ENCODE results near the gene PIGU. TPM values are rescaled to one million over a fixed set of nuclear protein-coding genes. Genes with fewer than 3 reads are reported as not detected.

PIGU gene
- total RNA-seq, 1 experiment from 2014 or later: 32.1 TPM

DNA sequence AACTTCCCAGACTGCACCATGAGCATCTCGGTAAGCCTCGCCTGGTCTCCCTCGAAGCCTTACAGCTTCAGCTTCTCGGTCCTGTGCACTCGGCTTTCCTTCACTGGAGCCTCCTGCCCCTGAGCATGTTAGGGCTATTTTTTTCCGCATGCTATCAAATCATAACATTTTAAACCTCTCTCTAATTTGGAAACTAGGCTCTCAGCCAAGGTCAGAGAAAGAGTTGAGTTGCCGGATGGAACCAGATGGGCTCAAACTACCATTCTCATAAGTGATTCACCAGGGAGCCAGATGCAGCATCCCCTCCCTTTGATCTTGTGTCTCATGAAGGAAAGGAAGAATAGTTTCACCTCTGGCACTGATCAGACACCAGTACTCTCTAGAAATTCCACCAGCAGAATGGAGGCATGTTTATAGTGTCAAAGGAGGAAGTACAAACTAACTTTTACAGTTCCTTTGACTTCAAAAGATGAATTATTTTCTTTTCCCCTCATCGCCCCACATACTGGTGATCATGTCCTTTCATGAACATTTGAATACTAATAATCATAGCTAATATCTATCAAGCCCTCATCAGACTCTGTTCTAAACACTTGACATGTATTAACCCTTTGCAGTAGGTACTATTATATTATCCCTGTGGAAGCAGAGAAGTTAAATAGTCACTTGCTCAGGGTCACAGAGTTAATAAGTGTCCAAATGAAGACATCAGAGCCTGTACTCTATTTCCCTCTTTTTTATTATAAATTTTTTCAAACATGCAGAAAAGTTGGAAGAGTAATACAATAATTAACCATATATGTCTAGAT lies 71.7 kb downstream of the PIGU start:
- DNase-seq (ENCODE audit: low read depth, low spot score): no peak
- in situ Hi-C loops (cut with HindIII; ENCODE audit: low pct_unique_long_range_greater_than_20kb, low sequenced_read_pairs): no loop called here

GRCh38 chr20:34600892-34601653 lies 75.8 kb downstream of the PIGU start:
- DNase-seq (ENCODE audit: low read depth, low spot score): no peak
- in situ Hi-C loops (cut with HindIII; ENCODE audit: low pct_unique_long_range_greater_than_20kb, low sequenced_read_pairs): no loop called here

DNA sequence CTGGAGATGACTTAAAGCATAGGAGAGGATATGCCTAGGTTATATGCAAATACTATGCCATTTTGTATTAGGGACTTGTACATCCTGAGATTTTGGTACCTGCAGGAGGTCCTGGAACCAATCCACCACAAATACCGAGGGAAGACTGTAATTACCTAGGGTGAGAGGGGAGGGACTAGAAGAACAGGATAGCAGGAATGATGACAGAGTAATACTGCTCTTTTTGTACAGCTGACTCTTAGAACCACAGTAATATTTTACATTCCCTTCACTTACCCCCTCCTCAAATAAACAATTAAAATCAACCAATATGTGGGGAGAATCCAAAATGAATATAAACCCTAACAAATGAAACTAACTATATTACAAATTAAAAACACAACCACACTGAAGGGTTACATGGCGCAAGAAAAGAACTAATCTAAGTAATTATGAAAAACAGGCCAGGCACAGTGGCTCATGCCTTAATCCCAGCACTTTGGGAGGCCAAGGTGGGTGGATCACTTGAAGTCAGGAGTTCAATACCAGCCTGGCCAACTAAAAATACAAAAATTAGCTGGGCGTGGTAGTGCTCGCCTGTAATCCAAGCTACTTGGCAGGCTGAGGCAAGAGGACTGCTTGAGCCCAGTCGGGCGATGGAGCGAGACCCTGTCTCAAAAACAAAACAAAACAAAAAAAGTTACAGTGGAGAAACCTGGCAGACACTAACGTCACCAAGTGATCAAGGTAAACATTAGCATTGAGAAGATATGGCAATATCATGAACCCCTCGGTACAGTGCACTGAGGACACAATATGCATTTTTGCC lies 81.3 kb downstream of the PIGU start:
- DNase-seq (ENCODE audit: low read depth, low spot score): no peak
- in situ Hi-C loops (cut with HindIII; ENCODE audit: low pct_unique_long_range_greater_than_20kb, low sequenced_read_pairs): no loop called here

DNA sequence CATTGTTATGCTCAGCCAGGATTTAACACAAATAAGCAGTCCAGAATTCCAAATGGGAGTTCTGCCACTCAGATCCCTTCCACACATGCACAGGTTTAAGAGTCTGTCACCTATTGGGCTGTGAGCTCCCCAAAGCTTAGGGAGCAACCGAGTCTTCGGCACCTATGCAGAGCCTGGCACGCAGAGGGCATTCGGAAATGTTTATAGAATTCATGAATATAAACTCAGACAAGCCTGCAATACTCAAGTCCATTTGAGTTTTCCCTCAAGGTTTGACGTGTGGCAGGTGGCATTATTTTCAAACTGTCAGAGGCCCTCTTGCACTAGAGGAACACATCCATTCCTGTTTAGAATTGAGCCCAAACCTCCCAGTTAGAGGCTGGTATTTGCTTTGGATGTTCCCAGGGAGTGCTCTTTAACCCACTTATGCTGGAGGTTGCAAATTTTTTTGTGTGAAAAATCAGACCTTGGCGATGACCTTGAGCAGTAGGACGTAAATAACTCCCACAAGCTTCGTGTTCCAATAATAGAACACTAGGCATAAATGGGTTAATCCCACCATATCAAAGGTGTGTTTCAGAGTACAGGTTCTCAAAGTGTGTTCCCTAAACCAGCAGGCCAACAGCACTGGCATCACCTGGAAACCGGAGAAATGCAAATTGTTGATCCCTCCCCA lies 90.3 kb downstream of the PIGU start:
- DNase-seq (ENCODE audit: low read depth, low spot score): no peak
- in situ Hi-C loops (cut with HindIII; ENCODE audit: low pct_unique_long_range_greater_than_20kb, low sequenced_read_pairs): no loop called here

GRCh38 chr20:34585019-34585418 lies 91.9 kb downstream of the PIGU start:
- DNase-seq (ENCODE audit: low read depth, low spot score): no peak
- in situ Hi-C loops (cut with HindIII; ENCODE audit: low pct_unique_long_range_greater_than_20kb, low sequenced_read_pairs): no loop called here

GRCh38 chr20:34583544-34583943 lies 93.3 kb downstream of the PIGU start:
- no peak for DNase-seq (ENCODE audit: low read depth, low spot score)
- in situ Hi-C loops (cut with HindIII; ENCODE audit: low pct_unique_long_range_greater_than_20kb, low sequenced_read_pairs): no loop called here

DNA sequence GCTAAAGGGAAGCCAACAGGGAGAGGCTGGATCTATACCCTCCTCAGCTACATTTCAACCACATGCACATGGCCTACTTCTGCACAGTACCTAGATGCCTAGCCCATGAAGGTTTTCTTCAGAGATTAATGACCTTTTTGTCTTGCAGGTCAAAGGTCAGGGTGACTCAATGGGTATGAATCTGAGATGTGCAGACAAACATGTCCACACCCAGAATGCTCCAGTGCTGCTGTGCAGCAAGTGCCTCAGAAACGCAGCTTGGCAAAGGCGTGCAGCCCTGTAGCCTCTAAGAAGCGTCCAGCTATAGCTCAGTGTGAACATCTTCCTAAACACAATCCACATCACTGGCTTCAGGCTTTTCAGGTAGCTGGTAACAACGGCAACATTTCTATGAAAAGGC lies 94.0 kb downstream of the PIGU start:
- DNase-seq (ENCODE audit: low read depth, low spot score): no peak
- in situ Hi-C loops (cut with HindIII; ENCODE audit: low pct_unique_long_range_greater_than_20kb, low sequenced_read_pairs): no loop called here

DNA sequence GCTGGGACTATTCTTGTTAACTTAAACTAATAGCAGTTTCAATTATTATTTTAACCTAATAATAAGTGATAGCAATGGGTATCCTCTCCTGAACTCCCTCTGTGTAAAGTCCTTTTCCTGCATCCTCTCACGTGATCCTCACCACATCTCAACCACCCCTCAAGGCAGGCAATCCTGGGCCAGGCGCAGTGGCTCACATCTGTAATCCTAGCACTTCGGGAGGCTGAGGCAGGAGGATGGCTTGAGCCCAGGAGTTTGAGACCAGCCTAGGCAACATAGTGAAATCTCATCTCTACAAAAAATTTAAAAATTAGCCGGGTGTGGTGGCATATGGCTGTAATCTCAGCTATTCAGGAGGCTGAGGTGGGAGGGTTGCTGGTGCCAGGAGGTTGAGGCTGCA lies 94.7 kb downstream of the PIGU start:
- no peak for DNase-seq (ENCODE audit: low read depth, low spot score)

GRCh38 chr20:34581341-34582184 lies 95.3 kb downstream of the PIGU start:
- in situ Hi-C loops (cut with HindIII; ENCODE audit: low pct_unique_long_range_greater_than_20kb, low sequenced_read_pairs): no loop called here
- DNase-seq (ENCODE audit: low read depth, low spot score): no peak

More for the DNA sequence above, 94.7 kb downstream of the PIGU start:
- in situ Hi-C loops (cut with HindIII; ENCODE audit: low pct_unique_long_range_greater_than_20kb, low sequenced_read_pairs): no loop called here

GRCh38 chr20:34579979-34580940 lies 96.6 kb downstream of the PIGU start:
- in situ Hi-C loops (cut with HindIII; ENCODE audit: low pct_unique_long_range_greater_than_20kb, low sequenced_read_pairs): no loop called here
- DNase-seq (ENCODE audit: low read depth, low spot score): no peak

DNA sequence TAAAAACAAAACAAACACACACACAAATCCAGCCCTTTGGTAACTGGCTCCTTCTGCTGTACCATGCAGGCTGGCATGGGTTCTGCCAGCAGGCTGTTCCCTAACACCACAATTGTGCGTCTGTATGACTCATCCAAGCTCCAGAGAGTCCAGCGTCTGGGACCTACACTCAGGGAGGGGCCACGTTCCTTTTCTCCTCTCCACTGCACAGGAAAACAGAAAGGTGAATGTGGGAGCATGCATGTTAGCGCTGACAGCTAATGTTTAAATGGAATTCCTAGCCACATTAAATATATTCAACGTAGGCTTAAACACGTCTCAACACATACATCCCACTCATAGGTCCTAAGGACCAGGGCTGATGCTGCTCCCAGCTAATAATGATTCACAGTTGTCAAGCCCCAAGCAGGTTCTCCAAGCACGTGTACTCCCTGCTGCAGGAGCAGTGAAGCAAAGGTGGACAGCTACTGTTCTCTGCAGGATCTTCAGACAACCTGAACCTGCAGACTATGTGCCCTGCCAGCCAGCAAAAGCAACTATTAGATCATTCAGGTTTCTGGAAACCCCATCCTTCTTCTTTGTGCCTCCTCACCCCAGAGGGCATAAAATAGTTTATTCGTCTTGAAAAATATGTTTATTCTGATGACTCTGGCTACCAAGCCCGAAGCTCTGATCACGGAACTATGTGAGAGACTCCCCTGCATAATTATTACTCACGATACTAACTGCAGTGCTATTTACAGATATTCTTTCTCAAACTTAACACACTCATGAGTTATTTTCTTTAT lies 97.5 kb downstream of the PIGU start:
- in situ Hi-C loops (cut with HindIII; ENCODE audit: low pct_unique_long_range_greater_than_20kb, low sequenced_read_pairs): no loop called here
- peak; percentile 65 for DNase-seq (ENCODE audit: low read depth, low spot score)

GRCh38 chr20:34578521-34578920 lies 98.4 kb downstream of the PIGU start:
- no peak for DNase-seq (ENCODE audit: low read depth, low spot score)
- in situ Hi-C loops (cut with HindIII; ENCODE audit: low pct_unique_long_range_greater_than_20kb, low sequenced_read_pairs): no loop called here

- in situ Hi-C loops (cut with HindIII; ENCODE audit: low pct_unique_long_range_greater_than_20kb, low sequenced_read_pairs): no loop called here
- DNase-seq (ENCODE audit: low read depth, low spot score): no peak
Observed at GRCh38 chr20:34578025-34578424, 98.9 kb downstream of the PIGU start.

GRCh38 chr20:34577061-34577460 lies 99.8 kb downstream of the PIGU start:
- in situ Hi-C loops (cut with HindIII; ENCODE audit: low pct_unique_long_range_greater_than_20kb, low sequenced_read_pairs): no loop called here
- no peak for DNase-seq (ENCODE audit: low read depth, low spot score)

- in situ Hi-C loops (cut with HindIII; ENCODE audit: low pct_unique_long_range_greater_than_20kb, low sequenced_read_pairs): no loop called here
Observed at GRCh38 chr20:34575756-34576155, 101.1 kb downstream of the PIGU start.

More at GRCh38 chr20:34575756-34576155, 101.1 kb downstream of the PIGU start:
- DNase-seq (ENCODE audit: low read depth, low spot score): no peak
